H9 (cell line): ENCODE data around the gene PPP1R13B. TPM values are rescaled to one million over a fixed set of nuclear protein-coding genes. Genes with fewer than 3 reads are reported as not detected.
"Not testable (repeated sequence)": the region's sequence is repeated elsewhere in the genome, so short reads cannot be mapped to it uniquely, and the experiment has no call there.

Source experiments
- DNase-seq: peaks from one replicate; pipeline ENCODE4 v3.0.0-alpha.2; 2017
- H2AFZ ChIP-seq: one replicate; pipeline ENCODE4 v1.6.1; 2013; ENCODE audit warnings: mild to moderate bottlenecking, low read length, control low read depth, moderate library complexity
- H2AK5ac ChIP-seq: 2 replicates; pipeline ENCODE4 v1.6.1; 2013; ENCODE audit warnings: low read length, control low read depth, mixed read lengths; ENCODE audit not compliant: insufficient read length
- H2BK120ac ChIP-seq: one replicate; pipeline ENCODE4 v1.6.1; 2013; ENCODE audit warnings: low read depth, mild to moderate bottlenecking, low read length, control low read depth, inconsistent platforms; ENCODE audit not compliant: poor library complexity, severe bottlenecking
- H2BK12ac ChIP-seq: 2 replicates; pipeline ENCODE4 v1.6.1; 2013; ENCODE audit warnings: low read length, control low read depth, mixed read lengths, low read depth; ENCODE audit not compliant: insufficient read length
- H2BK15ac ChIP-seq: 2 replicates; pipeline ENCODE4 v1.6.1; 2013; ENCODE audit warnings: low read depth, low read length, control low read depth
- H2BK20ac ChIP-seq: one replicate; pipeline ENCODE4 v1.6.1; 2013; ENCODE audit warnings: low read depth, mild to moderate bottlenecking, low read length, control low read depth, inconsistent platforms; ENCODE audit not compliant: poor library complexity, severe bottlenecking
- H2BK5ac ChIP-seq: 2 replicates; pipeline ENCODE4 v1.6.1; 2013; ENCODE audit warnings: low read length, control low read depth, mixed read lengths; ENCODE audit not compliant: insufficient read length
- H3K14ac ChIP-seq: 2 replicates; pipeline ENCODE4 v1.6.1; 2013; ENCODE audit warnings: low read length, control low read depth; ENCODE audit not compliant: insufficient read depth
- H3K18ac ChIP-seq: 2 replicates; pipeline ENCODE4 v1.6.1; 2013; ENCODE audit warnings: low read depth, mild to moderate bottlenecking, mixed read lengths, low read length, control low read depth; ENCODE audit not compliant: insufficient read length
- H3K23ac ChIP-seq: 2 replicates; pipeline ENCODE4 v1.6.1; 2013; ENCODE audit warnings: low read length, control low read depth, mixed read lengths, low read depth; ENCODE audit not compliant: insufficient read length
- H3K23me2 ChIP-seq: 2 replicates; pipeline ENCODE4 v1.6.1; 2013; ENCODE audit warnings: low read depth, mild to moderate bottlenecking, mixed read lengths, low read length, control low read depth; ENCODE audit not compliant: insufficient read length, poor library complexity, severe bottlenecking
- H3K27ac ChIP-seq: 2 replicates; pipeline ENCODE4 v1.5.1; 2013; ENCODE audit warnings: low read length, control low read depth, mixed read lengths, low read depth; ENCODE audit not compliant: insufficient read length
- H3K27me3 ChIP-seq: 2 replicates; pipeline ENCODE4 v1.6.1; 2013; ENCODE audit warnings: low read length, control low read depth, inconsistent platforms; ENCODE audit not compliant: insufficient read depth
- H3K4ac ChIP-seq: 2 replicates; pipeline ENCODE4 v1.6.1; 2013; ENCODE audit warnings: low read depth, mild to moderate bottlenecking, control low read depth, inconsistent platforms, low read length, moderate library complexity
- H3K4me1 ChIP-seq: 2 replicates; pipeline ENCODE4 v1.6.1; 2013; ENCODE audit warnings: low read length, control low read depth, inconsistent platforms; ENCODE audit not compliant: insufficient read depth
- H3K4me2 ChIP-seq: 2 replicates; pipeline ENCODE4 v1.6.1; 2013; ENCODE audit warnings: low read length, control low read depth, mixed read lengths; ENCODE audit not compliant: insufficient read length, insufficient read depth
- H3K56ac ChIP-seq: 2 replicates; pipeline ENCODE4 v1.6.1; 2013; ENCODE audit warnings: low read depth, mild to moderate bottlenecking, mixed read lengths, low read length, control low read depth; ENCODE audit not compliant: insufficient read length
- H3K79me1 ChIP-seq: 2 replicates; pipeline ENCODE4 v1.6.1; 2013; ENCODE audit warnings: low read depth, mild to moderate bottlenecking, moderate library complexity, low read length, control low read depth, inconsistent platforms; ENCODE audit not compliant: insufficient read depth, poor library complexity, severe bottlenecking
- H3K79me2 ChIP-seq: 2 replicates; pipeline ENCODE4 v1.6.1; 2013; ENCODE audit warnings: low read length, control low read depth, inconsistent platforms; ENCODE audit not compliant: insufficient read depth
- H3K9ac ChIP-seq: 2 replicates; pipeline ENCODE4 v1.6.1; 2013; ENCODE audit warnings: low read length, control low read depth, mixed read lengths; ENCODE audit not compliant: insufficient read length; ENCODE audit errors: extremely low read depth
- H3K9me3 ChIP-seq: one replicate; pipeline ENCODE4 v1.6.1; 2013; ENCODE audit warnings: low read depth, low read length, inconsistent platforms; ENCODE audit not compliant: control insufficient read depth
- H3T11ph ChIP-seq: one replicate; pipeline ENCODE4 v1.6.1; 2013; ENCODE audit warnings: mild to moderate bottlenecking, low read length, control low read depth, inconsistent platforms
- H4K20me1 ChIP-seq: one replicate; pipeline ENCODE4 v1.6.1; 2013; ENCODE audit not compliant: control insufficient read depth, insufficient read length, insufficient read depth
- H4K5ac ChIP-seq: 2 replicates; pipeline ENCODE4 v1.6.1; 2013; ENCODE audit warnings: low read depth, mild to moderate bottlenecking, mixed read lengths, low read length, control low read depth; ENCODE audit not compliant: insufficient read length
- H4K8ac ChIP-seq: replicated peaks from 2 replicates; pipeline ENCODE4 v1.6.1; 2013; ENCODE audit warnings: low read length, control low read depth, mixed read lengths, low read depth; ENCODE audit not compliant: insufficient read length
- H4K91ac ChIP-seq: 2 replicates; pipeline ENCODE4 v1.6.1; 2013; ENCODE audit warnings: low read depth, mild to moderate bottlenecking, moderate library complexity, mixed read lengths, low read length, control low read depth; ENCODE audit not compliant: insufficient read length
- H3K27ac Mint-ChIP-seq, 3 experiments: 2 replicates in 2 of 3; 3 replicates in 1 of 3; pipeline ENCODE4 v1.8.0; 2020 to 2021; ENCODE audit warnings: mixed read lengths in 3 of 3, mild to moderate bottlenecking in 1 of 3, moderate library complexity in 1 of 3
- H3K27me3 Mint-ChIP-seq: 2 replicates; pipeline ENCODE4 v1.8.0; 2021; ENCODE audit warnings: low read depth, mild to moderate bottlenecking, moderate library complexity, mixed read lengths
- H3K36me3 Mint-ChIP-seq, 3 experiments: 2 replicates in 2 of 3; 3 replicates in 1 of 3; pipeline ENCODE4 v1.8.0; 2020 to 2021; ENCODE audit warnings: low read depth in 3 of 3, mixed read lengths in 3 of 3; ENCODE audit not compliant: insufficient read depth in 1 of 3
- H3K4me1 Mint-ChIP-seq, 2 experiments: 2 replicates each; pipeline ENCODE4 v1.8.0; 2020; ENCODE audit warnings: mixed read lengths in 2 of 2
- H3K4me3 Mint-ChIP-seq, 2 experiments: 2 replicates in 1 of 2; 3 replicates in 1 of 2; pipeline ENCODE4 v1.8.0; 2020 to 2021; ENCODE audit warnings: mild to moderate bottlenecking in 2 of 2, mixed read lengths in 2 of 2, moderate library complexity in 1 of 2
- H3K9me3 Mint-ChIP-seq, 2 experiments: 2 replicates in 1 of 2; 3 replicates in 1 of 2; pipeline ENCODE4 v1.8.0; 2020; ENCODE audit warnings: mild to moderate bottlenecking in 2 of 2, mixed read lengths in 2 of 2, moderate library complexity in 1 of 2
- CTCF ChIP-seq: fragments of 200-600 bp; sonication (generic); conservative IDR thresholded peaks from 3 replicates; pipeline ENCODE4 v1.8.0; 2021; ENCODE audit warnings: antibody characterized with exemption, mild to moderate bottlenecking
- total RNA-seq: library from RNA; stranded (reverse); gene quantifications from 2 replicates; pipeline ENCODE4 v1.2.1, GENCODE V29; 2021

PPP1R13B gene
- total RNA-seq, 1 experiment from 2014 or later = 6.0 TPM

DNA sequence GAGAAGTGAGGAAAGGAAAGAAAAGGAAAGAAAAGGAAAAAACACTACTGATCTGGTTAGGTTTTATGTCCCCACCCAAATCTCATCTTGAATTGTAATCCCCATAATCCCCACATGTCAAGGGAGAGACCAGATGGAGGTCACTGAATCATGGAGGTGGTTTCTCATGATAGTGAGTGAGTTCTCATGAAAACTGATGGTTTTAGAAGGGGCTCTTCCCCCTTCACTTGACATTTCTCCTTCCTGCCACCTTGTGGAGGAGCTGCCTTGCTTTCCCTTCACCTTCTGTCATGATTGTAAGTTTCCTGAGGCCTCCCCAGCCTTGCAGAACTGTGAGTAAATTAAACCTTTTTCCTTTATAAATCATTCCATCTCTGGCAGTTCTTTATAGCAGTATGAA, 54.2 kb downstream of the PPP1R13B start:
- H2BK5ac ChIP-seq, H3K4me2 ChIP-seq: not testable (repeated sequence)

More for the DNA sequence above, 54.2 kb downstream of the PPP1R13B start:
- H3K4me1 ChIP-seq, H3K79me2 ChIP-seq, H3K14ac ChIP-seq, DNase-seq, H2BK120ac ChIP-seq, H3K18ac ChIP-seq, H3K27me3 ChIP-seq, H4K8ac ChIP-seq, H3K27ac ChIP-seq, H2BK15ac ChIP-seq, H4K5ac ChIP-seq, H3T11ph ChIP-seq, H3K4me3 Mint-ChIP-seq, H4K91ac ChIP-seq, H3K23ac ChIP-seq, H4K20me1 ChIP-seq, H3K9me3 ChIP-seq, H2AFZ ChIP-seq, H3K36me3 Mint-ChIP-seq, H3K27me3 Mint-ChIP-seq, H2BK20ac ChIP-seq, H2BK12ac ChIP-seq, H3K79me1 ChIP-seq, H3K4ac ChIP-seq, H3K9me3 Mint-ChIP-seq, H3K56ac ChIP-seq, H3K9ac ChIP-seq, H3K27ac Mint-ChIP-seq, H3K23me2 ChIP-seq, H2AK5ac ChIP-seq: not testable (repeated sequence)
- peak; percentile 55 for TF ChIP-seq CTCF
- H3K4me1 Mint-ChIP-seq = peaks cover 10 to 11% of the 10 kb centered on the region in 2 experiments
